ENCODE data around the gene PTTG1IP.

PTTG1IP gene

DNA sequence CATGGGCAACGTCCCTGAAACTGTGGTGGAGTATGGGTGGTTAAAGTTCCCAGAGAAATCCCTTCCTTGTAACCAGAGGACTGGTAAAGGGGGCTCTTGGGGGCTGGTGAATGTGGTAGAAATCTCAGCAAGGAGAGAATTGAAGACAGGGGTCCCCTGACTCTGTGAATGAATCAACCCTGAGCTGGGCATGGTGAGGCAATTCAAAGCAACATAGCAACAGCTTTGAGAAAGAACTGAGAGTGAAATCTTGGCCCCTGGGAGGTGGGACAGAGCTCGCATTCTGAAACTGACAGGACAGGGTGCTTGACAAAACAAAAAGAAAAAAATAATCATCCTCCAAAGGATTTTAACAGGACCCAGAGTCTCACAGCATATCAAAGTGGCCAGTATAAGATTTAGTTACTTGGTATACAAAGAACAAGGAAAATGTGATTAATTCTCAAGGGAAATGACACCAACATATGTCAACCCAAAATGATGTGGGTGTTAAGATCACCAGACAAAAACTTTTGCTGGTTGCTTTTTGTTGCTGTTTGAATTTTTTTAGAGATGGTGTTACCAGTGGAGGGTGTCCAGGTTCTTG, 43.9 kb downstream of the PTTG1IP start:
- TF ChIP-seq, protein P1, sequence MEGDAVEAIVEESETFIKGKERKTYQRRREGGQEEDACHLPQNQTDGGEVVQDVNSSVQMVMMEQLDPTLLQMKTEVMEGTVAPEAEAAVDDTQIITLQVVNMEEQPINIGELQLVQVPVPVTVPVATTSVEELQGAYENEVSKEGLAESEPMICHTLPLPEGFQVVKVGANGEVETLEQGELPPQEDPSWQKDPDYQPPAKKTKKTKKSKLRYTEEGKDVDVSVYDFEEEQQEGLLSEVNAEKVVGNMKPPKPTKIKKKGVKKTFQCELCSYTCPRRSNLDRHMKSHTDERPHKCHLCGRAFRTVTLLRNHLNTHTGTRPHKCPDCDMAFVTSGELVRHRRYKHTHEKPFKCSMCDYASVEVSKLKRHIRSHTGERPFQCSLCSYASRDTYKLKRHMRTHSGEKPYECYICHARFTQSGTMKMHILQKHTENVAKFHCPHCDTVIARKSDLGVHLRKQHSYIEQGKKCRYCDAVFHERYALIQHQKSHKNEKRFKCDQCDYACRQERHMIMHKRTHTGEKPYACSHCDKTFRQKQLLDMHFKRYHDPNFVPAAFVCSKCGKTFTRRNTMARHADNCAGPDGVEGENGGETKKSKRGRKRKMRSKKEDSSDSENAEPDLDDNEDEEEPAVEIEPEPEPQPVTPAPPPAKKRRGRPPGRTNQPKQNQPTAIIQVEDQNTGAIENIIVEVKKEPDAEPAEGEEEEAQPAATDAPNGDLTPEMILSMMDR (IDR thresholded peaks at IDR 0.05; ENCODE audit: low read depth, low read length, missing control alignments) = no peak
- no peak for DNase-seq (ENCODE audit: extremely low read depth, low read depth)
- H3K4me3 ChIP-seq (replicated peaks; ENCODE audit: low read depth, low read length) = no peak overlapping the region

GRCh38 chr21:44828362-44829056, 45.0 kb downstream of the PTTG1IP start:
- H3K4me3 ChIP-seq (replicated peaks; ENCODE audit: low read depth, low read length) = no peak overlapping the region
- TF ChIP-seq, protein P1 (IDR thresholded peaks at IDR 0.05; ENCODE audit: low read depth, low read length, missing control alignments) = no peak
- DNase-seq (ENCODE audit: extremely low read depth, low read depth) = no peak

DNA sequence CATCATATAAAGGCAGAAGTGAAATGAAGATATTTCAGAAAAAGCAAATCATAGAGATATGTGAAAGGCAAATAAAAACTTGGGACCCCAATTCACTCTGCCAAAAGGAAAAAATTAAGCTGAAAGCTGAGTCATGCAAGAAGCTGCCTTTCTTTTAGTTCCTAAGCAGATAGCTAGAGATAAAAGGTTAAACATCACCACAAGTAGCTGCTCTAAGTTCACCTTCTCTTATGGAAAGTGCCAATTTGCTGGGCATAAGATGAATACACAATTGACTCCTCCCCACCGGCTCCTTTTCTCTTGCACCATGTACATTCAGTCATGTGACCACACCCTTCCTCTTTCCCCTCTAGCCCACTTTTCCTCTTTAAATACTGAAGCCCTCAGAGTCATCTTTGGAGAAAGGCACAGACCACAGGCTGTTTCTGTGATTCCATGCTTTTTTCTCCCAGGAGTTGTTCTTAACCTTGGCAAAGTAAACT, 50.3 kb downstream of the PTTG1IP start:
- no peak for DNase-seq (ENCODE audit: extremely low read depth, low read depth)
- no peak overlapping the region for H3K4me3 ChIP-seq (replicated peaks; ENCODE audit: low read depth, low read length)
- TF ChIP-seq, protein P1 (IDR thresholded peaks at IDR 0.05; ENCODE audit: low read depth, low read length, missing control alignments) = no peak

GRCh38 chr21:44822484-44823178, 50.9 kb downstream of the PTTG1IP start:
- no peak for DNase-seq (ENCODE audit: extremely low read depth, low read depth)
- H3K4me3 ChIP-seq (replicated peaks; ENCODE audit: low read depth, low read length) = no peak overlapping the region
- TF ChIP-seq, protein P1 (IDR thresholded peaks at IDR 0.05; ENCODE audit: low read depth, low read length, missing control alignments) = no peak

DNA sequence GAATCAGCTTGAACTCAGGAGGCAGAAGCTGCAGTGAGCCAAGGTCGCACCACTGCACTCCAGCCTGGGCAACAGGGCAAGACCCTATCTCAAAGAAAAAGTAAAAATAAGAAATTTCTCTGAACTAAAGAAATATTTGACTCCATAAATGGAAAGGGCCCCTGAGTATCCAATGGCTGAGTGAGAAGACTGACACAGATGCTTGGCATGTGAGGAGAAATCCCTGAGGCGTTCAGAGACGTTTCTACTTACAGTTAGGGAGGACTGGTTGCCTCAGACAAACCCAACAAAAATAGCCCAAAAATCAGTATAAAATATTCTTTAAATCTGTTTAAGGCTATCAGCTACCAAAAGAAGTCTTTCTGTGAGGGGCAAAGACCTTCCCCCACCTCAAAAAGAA, 52.6 kb downstream of the PTTG1IP start:
- no peak for DNase-seq (ENCODE audit: extremely low read depth, low read depth)
- TF ChIP-seq, protein P1 (IDR thresholded peaks at IDR 0.05; ENCODE audit: low read depth, low read length, missing control alignments) = no peak
- no peak overlapping the region for H3K4me3 ChIP-seq (replicated peaks; ENCODE audit: low read depth, low read length)

GRCh38 chr21:44819283-44820243, 53.9 kb downstream of the PTTG1IP start:
- TF ChIP-seq, protein P1 (IDR thresholded peaks at IDR 0.05; ENCODE audit: low read depth, low read length, missing control alignments) = no peak
- H3K4me3 ChIP-seq (replicated peaks; ENCODE audit: low read depth, low read length) = no peak overlapping the region

More at GRCh38 chr21:44819283-44820243, 53.9 kb downstream of the PTTG1IP start:
- DNase-seq (ENCODE audit: extremely low read depth, low read depth) = no peak
